Gastroesophageal sphincter (tissue), 3 donors: Measurements from ENCODE around the gene KNDC1.
"Not testable (repeated sequence)": the region's sequence is repeated elsewhere in the genome, so short reads cannot be mapped to it uniquely, and the experiment has no call there.

Experiments used
- EP300 ChIP-seq: sonication (generic); formaldehyde crosslinking; IDR thresholded peaks from one replicate; pipeline ENCODE4 v1.6.1; 2017; ENCODE audit warnings: antibody characterized with exemption, mild to moderate bottlenecking
- POLR2A ChIP-seq, 2 donors: fragments of 450-650 bp; IDR thresholded peaks; one replicate each; pipeline ENCODE4 v1.6.1; 2017; ENCODE audit warnings: antibody characterized with exemption in 2 of 2, mild to moderate bottlenecking in 2 of 2, moderate library complexity in 1 of 2
- TF ChIP-seq, protein P1 (sequence below), 4 experiments: fragments of 200-600 bp in 2 of 4; fragments of 450-650 bp in 2 of 4; sonication (generic) in 1 of 4; IDR thresholded peaks; one replicate each; pipeline ENCODE4 v1.5.1; 2017 to 2019; ENCODE audit warnings: antibody characterized with exemption in 4 of 4, mild to moderate bottlenecking in 2 of 4, moderate library complexity in 2 of 4

- TF ChIP-seq, protein P1, sequence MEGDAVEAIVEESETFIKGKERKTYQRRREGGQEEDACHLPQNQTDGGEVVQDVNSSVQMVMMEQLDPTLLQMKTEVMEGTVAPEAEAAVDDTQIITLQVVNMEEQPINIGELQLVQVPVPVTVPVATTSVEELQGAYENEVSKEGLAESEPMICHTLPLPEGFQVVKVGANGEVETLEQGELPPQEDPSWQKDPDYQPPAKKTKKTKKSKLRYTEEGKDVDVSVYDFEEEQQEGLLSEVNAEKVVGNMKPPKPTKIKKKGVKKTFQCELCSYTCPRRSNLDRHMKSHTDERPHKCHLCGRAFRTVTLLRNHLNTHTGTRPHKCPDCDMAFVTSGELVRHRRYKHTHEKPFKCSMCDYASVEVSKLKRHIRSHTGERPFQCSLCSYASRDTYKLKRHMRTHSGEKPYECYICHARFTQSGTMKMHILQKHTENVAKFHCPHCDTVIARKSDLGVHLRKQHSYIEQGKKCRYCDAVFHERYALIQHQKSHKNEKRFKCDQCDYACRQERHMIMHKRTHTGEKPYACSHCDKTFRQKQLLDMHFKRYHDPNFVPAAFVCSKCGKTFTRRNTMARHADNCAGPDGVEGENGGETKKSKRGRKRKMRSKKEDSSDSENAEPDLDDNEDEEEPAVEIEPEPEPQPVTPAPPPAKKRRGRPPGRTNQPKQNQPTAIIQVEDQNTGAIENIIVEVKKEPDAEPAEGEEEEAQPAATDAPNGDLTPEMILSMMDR (IDR thresholded peaks at IDR 0.05) = not testable (repeated sequence)
- not testable (repeated sequence) for TF ChIP-seq POLR2A (IDR thresholded peaks at IDR 0.05); EP300
Measured at GRCh38 chr10:133151071-133151470, 8.9 kb upstream of the KNDC1 start.
